Right renal cortex interstitium (tissue), 3 donors: ENCODE results near the gene DDO. TPM values are rescaled to one million over a fixed set of nuclear protein-coding genes. Genes with fewer than 3 reads are reported as not detected.

ENCODE experiments used
- DNase-seq, 3 donors: peaks; one replicate each; pipeline ENCODE4 v3.0.0-alpha.2; 2013; ENCODE audit warnings: low read depth in 3 of 3, low spot score in 2 of 3
- polyA plus RNA-seq, 3 donors: library from polyadenylated mRNA; unstranded; fragments of 120-200 nt; gene quantifications; one replicate each; pipeline ENCODE4 v1.2.1, GENCODE V29; 2013; ENCODE audit not compliant: insufficient read length in 3 of 3

DDO gene
- polyA plus RNA-seq, 3 donors: 0.33 to 1.2 (median 1.2) TPM

- no peak for DNase-seq
Observed at GRCh38 chr6:110421749-110422443, 6.5 kb upstream of the DDO start.

- peak in 1 of 3 donors; percentile 16 for DNase-seq
Observed at GRCh38 chr6:110419028-110419739, 3.8 kb upstream of the DDO start.

GRCh38 chr6:110418594-110418993 lies 3.2 kb upstream of the DDO start:
- no peak for DNase-seq

GRCh38 chr6:110414669-110415068 lies 706 bp downstream of the DDO start:
- no peak for DNase-seq

- DNase-seq: no peak
Observed at GRCh38 chr6:110412360-110412759, 3.0 kb downstream of the DDO start.

GRCh38 chr6:110410511-110410910 lies 4.9 kb downstream of the DDO start:
- DNase-seq: no peak

- DNase-seq: no peak
Observed at GRCh38 chr6:110409794-110410193, 5.6 kb downstream of the DDO start.

- DNase-seq: no peak
Observed at GRCh38 chr6:110408901-110409300, 6.5 kb downstream of the DDO start.

- DNase-seq: no peak
Observed at GRCh38 chr6:110404607-110405006, 10.8 kb downstream of the DDO start.

GRCh38 chr6:110401585-110402176 lies 13.7 kb downstream of the DDO start:
- DNase-seq: no peak

- DNase-seq: no peak
Observed at GRCh38 chr6:110400208-110400607, 15.2 kb downstream of the DDO start.

GRCh38 chr6:110399219-110400071 lies 15.9 kb downstream of the DDO start:
- no peak for DNase-seq

- no peak for DNase-seq
Observed at GRCh38 chr6:110398778-110399177, 16.6 kb downstream of the DDO start.

GRCh38 chr6:110395221-110395620 lies 20.2 kb downstream of the DDO start:
- DNase-seq: no peak

GRCh38 chr6:110394409-110394808 lies 21.0 kb downstream of the DDO start:
- no peak for DNase-seq

- no peak for DNase-seq
Observed at GRCh38 chr6:110392727-110393126, 22.6 kb downstream of the DDO start.

GRCh38 chr6:110390404-110390803 lies 25.0 kb downstream of the DDO start:
- no peak for DNase-seq

- no peak for DNase-seq
Observed at GRCh38 chr6:110389689-110390382, 25.5 kb downstream of the DDO start.

- DNase-seq: no peak
Observed at GRCh38 chr6:110387986-110388385, 27.4 kb downstream of the DDO start.

GRCh38 chr6:110385458-110385863 lies 29.9 kb downstream of the DDO start:
- no peak for DNase-seq
